GOT3 (cell line): ENCODE results near the gene MATCAP1.

Experiments used
- DNase-seq: peaks from one replicate; lab custom pipeline; 2025; ENCODE audit warnings: mixed read lengths; lab: John Stamatoyannopoulos, UW

MATCAP1 gene

DNA sequence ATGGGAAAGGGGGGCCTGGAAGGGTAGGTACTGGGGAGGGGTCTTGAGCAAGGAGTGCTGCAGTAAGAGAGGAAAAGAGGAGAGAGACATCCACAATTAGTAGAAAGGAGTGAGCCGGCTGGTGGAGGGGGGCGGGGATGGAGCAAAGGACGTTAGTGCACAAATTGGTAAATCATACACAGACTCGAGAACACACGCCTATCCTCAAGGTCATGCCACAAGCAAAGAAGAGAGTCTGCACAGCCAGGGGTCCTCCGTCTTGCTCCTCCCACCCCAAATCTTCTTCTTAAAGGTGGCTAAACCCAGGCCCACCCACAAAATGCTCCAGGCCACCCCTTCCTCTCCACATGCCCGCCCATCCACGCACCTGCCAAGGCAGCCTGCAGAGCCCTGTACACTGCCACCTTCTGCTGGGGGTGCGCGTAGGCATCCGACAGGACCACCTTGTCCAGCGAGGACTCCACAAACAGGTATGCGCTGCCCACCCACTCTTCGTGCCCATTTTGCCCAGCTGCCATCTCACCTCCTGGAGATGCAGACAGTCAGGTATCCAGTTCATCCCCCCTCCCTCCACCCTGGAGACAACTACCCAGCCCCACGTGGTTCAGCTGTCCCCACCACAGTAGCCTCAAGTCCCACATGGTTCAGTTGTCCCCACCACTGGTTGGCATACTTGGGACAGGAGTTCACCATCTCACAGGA lies 27.5 kb downstream of the MATCAP1 start:
- DNase-seq = no peak

DNA sequence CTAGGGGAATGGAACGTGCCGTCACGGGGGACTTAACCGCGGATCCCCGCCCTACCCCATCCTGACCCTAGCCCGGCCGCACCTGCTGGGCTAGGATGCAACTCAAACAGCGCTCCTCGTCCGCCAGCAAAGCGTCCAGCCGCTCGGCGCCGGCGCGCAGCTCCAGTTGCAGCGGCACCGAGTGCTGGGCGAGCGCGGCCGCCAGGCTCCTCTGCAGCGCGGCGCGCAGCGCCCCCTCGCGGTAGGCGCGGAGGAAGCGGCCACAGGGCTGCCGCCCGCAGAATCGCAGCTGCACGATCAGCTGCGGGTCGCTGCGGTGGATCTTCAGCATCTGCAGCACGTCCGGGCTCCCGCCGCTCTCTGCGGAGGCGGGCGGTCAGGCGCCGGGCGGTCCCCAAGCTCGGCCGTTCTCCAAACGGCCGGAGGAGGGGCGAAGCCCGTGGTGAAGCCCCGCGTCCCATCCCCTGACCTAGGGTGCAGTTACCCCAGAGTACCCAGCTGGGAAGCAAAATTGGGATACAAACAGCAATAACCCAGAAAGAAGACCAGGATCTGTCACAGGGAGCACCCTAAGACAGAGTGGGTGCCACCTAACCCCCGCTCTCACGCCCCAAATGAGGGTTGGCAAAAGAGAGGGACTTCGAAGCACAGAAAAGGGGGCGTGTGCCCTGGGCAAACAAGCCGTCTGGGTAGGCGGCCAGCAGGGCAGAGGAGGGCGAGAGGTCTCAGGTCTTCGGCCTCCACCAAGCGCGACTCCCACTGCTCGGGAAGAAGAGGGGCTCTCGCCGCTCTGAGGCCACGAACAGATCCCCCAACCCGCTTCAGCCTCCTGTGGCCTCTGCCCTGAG lies 28.2 kb downstream of the MATCAP1 start:
- peak; percentile 38 for DNase-seq

DNA sequence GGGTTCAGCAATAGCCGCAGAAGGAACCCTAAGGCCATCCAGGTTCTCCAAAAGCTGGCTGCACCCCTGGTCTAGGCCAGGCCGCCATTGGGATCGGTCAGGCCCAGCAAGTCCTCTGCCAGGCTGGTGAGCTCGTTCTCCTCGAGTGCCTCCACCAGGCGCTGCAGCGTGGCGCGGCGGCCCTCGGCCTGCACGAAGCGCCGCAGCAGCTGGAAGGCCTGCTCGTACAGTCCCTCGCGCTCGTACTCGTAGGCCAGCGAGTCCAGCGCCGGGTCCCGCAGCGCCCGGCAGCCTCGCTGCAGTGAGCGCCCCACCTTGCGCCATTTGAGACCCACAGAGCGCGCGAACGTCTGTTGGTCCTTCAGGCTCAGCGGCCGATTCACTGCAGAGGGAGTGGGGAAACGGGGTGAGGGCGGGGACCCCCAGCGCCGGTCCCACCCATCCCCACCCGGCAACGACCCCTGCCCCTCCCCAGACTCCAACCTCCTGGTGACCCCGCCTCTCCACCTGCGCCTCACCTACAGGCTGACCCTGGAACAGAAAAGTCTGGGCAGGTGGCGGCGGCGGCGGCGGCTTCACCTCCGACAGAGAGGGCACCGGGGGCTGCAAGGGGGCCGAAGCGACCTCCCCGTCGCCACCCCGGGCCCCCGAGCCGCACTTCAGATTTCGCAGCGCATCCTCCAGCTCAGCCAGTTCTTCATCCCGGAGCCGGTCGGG lies 29.0 kb downstream of the MATCAP1 start:
- DNase-seq = no peak

GRCh38 chr16:67151431-67152097 lies 32.2 kb downstream of the MATCAP1 start:
- DNase-seq = no peak

GRCh38 chr16:67150833-67151396 lies 32.8 kb downstream of the MATCAP1 start, which contains the start of gene B3GNT9:
Gene B3GNT9 (minus strand): TSS chr16:67150998. CDS start chr16:67150485, 513 bp downstream.
- DNase-seq = peak; percentile 49

GRCh38 chr16:67150047-67150832 lies 33.5 kb downstream of the MATCAP1 start:
- DNase-seq = no peak

- no peak for DNase-seq
These were observed 34.3 kb downstream of the MATCAP1 start for GRCh38 chr16:67149276-67150046.

GRCh38 chr16:67148656-67149275 lies 35.0 kb downstream of the MATCAP1 start:
- no peak for DNase-seq

- no peak for DNase-seq
These were observed 35.5 kb downstream of the MATCAP1 start for GRCh38 chr16:67148221-67148620.

- DNase-seq = no peak
These were observed 36.2 kb downstream of the MATCAP1 start for GRCh38 chr16:67147437-67148140.

DNA sequence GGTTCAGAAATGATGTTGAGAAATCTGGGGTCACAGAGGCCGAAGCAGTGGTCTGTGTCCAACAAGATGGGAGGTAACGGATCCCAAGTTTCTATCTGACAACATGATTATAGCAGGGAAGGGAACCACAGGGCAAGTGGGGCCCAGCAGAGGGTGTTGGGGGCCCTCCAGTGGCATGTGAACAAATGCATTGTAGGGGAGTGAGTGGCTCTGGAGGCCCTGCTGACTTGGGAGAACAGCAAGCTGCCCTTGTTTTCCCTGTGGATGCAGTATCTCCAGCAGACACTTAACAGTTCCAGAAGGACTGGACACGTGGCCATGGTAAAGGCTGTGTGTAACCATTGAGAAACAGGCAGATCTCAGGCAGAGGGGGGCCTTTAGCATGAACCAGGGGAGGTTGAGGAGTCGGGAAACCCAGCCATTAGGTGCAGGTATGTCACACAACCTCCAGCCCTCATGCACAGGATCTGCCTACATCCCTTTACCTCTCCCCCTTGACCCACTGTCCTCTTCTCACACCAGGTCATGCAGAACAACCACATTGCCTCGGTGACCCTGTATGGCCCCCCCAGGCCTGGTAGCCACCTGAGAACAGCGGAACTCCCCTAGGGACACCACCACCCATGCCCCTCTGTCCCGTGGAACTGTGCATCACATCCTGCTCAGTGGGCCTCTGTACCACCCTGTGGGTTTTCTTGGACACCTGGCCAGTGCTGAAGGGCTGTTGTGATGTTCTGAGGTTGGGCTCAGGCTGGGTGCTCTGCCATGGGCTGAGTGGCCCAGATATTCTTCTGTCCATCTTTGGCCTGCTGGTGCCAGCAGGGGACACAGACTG lies 37.0 kb downstream of the MATCAP1 start:
- no peak for DNase-seq

DNA sequence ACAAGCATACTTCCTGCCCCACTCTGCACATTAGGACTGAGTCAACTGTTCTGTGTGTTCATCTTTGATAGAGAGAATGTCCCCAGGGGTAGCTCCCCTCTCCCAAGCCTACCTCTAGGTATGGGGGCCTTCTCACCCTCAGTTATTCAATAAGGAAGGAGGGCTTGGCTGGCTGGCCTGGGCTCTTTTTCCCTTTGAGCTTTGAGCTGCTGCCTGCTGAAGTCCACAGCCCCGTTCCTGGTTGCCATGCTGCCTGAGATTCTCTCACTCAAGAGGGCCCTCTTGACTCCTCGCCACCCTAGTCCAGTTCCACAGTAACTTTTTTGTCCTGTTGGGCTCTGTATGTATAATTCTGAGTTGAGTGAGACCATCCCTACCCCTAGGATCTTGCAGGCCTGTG lies 38.0 kb downstream of the MATCAP1 start:
- DNase-seq = no peak

DNA sequence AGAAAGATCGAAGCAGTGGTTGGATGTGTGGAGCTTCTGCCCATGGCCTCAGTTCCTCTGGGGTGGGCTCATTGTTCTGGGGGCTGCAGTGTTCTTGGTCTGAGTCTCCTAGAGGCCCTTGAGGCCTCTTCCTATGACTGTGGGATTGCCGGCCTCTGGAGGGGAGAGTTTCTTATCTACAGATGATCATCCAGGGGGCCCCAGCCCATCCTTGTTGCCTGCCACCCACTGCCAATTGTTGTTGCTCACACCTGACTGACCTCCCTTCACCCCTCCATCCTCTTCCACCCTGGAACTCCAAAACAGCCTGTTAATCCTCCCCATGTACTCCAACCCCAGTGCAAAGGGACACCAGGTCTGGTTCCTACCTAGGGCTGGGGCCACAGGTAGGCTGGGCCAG lies 38.8 kb downstream of the MATCAP1 start:
- no peak for DNase-seq

DNA sequence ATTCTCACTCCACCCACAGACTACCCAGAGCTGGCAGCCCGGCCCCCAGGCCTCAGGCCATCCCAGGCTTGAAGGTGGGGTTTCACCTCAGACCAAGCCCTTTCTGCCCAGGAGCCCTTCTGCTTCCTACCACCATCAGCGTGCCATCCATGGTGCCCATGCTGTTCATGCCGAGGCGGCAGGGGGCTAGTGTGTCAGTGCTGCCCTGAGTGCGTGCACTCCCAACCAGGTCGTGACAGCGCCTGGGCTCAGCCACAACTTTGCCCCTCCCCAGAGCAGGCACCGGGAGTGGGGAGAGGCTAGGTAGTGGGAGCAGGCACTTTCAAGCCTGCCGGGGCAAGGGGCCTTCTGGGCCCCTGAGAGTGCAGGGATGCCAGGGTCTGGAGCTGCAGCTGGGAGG lies 41.4 kb downstream of the MATCAP1 start:
- DNase-seq = no peak

DNA sequence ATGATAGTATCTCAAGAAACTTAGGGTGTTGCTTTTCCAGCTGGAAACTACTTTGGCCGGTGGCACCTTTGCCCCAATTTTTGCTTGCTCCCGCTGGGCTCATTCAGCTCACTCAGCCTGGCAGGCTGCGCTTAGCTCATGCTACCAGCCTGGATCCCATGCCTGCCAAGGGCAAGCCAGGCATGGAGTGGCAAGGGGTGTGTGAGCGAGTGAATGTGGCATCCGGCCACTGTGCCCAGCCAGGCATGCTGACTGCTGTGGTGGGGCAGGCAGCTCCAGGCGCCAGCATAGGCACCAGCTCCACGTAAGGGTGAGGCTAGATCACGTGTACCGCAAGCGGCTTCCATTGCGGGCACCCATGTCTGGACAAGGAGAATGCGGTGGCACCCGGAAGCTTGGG lies 42.4 kb downstream of the MATCAP1 start:
- no peak for DNase-seq

DNA sequence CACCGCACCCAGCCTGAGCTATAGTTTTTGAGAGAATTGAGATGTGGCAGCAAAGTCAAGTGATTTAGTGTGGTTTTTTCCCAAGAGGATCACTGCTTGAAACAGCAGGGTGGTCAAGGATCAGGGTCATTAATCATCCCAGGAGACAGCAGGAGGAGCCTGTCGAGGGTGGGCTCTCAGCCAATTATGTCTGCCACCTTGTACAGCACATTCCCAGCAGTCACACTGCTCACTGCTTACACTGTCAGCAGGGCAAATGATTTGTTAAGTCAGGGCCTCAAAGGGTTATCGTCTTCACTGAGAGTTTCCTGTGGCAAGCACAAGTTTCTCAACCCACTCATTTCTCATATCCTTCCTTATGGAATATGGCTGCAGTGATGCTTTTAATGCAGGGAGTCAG lies 46.2 kb downstream of the MATCAP1 start:
- DNase-seq = no peak

- no peak for DNase-seq
These were observed 54.3 kb downstream of the MATCAP1 start for GRCh38 chr16:67129422-67129821.

GRCh38 chr16:67128887-67129286 lies 54.9 kb downstream of the MATCAP1 start:
- no peak for DNase-seq
